ENCODE results near the gene RIOK3.

The RIOK3 gene

DNA sequence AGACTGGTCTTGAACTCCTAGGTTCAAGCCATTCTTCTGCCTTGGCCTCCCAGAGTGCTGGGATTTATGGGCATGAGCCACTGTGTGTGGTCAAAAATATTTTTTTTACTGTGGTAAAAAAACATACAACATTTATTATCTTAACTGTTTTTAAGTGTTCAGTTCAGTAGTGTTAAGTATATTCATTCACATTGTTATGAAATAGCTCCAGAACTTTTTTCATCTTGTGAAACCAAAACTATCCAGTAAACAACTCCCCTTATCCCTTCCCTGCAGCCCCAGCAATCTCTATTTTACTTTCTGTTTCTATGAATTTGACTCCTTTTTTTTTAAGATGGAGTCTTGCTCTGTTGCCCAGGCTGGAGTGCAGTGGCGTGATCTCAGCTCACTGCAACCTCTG lies 59.6 kb downstream of the RIOK3 start:
- no peaks in the 10 kb centered on the region for H3K27me3 ChIP-seq (replicated peaks)
- TF ChIP-seq, protein P1, sequence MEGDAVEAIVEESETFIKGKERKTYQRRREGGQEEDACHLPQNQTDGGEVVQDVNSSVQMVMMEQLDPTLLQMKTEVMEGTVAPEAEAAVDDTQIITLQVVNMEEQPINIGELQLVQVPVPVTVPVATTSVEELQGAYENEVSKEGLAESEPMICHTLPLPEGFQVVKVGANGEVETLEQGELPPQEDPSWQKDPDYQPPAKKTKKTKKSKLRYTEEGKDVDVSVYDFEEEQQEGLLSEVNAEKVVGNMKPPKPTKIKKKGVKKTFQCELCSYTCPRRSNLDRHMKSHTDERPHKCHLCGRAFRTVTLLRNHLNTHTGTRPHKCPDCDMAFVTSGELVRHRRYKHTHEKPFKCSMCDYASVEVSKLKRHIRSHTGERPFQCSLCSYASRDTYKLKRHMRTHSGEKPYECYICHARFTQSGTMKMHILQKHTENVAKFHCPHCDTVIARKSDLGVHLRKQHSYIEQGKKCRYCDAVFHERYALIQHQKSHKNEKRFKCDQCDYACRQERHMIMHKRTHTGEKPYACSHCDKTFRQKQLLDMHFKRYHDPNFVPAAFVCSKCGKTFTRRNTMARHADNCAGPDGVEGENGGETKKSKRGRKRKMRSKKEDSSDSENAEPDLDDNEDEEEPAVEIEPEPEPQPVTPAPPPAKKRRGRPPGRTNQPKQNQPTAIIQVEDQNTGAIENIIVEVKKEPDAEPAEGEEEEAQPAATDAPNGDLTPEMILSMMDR (IDR thresholded peaks at IDR 0.05; ENCODE audit: low read depth, low read length, missing control alignments): no peak
- peaks cover 24% of the 10 kb centered on the region for H3K36me3 ChIP-seq (replicated peaks)
- H3K4me3 ChIP-seq (ENCODE audit: low read depth, low read length): no peak overlapping the region
- H3K27ac ChIP-seq: no peak overlapping the region
- DNase-seq: no peak
- in situ Hi-C loops (cut with HindIII; ENCODE audit: low pct_ligation_motif_present, low sequenced_read_pairs): no loop called here

DNA sequence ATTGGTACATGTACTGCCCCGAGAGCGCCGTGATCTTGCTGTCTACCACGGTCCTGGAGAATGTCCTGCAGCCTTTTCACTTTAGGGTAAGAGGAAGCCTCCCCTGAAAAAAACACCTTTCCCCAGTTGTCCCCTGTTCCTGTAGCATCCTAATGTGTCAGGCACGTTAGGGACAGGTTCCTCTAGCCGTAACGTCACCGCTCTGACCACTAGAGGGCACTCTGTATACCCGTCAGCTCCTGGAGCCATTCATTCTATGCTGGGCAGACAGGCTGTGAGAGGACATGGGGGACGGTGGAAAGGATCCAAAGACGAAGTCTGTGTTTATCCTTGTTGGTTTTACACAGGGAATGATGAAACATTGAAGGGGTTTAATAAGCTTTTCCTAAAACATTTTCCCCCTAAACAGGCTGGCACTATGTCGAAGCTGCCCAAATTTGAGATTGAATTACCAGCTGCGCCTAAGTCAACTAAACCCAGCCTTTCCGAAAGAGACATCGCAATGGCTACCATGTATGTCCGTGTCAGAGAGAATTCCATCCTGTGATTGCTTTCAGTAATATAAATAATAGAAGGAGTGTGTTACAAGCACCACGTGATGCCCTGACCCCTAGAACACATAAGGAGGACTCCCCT lies 62.9 kb downstream of the RIOK3 start:
- peaks cover 36% of the 10 kb centered on the region for H3K36me3 ChIP-seq (replicated peaks)
- in situ Hi-C loops (cut with HindIII; ENCODE audit: low pct_ligation_motif_present, low sequenced_read_pairs): no loop called here
- no peak overlapping the region for H3K4me3 ChIP-seq (ENCODE audit: low read depth, low read length)
- peak; percentile 76 for DNase-seq
- TF ChIP-seq, protein P1 (IDR thresholded peaks at IDR 0.05; ENCODE audit: low read depth, low read length, missing control alignments): peak; percentile 98
- no peaks in the 10 kb centered on the region for H3K27me3 ChIP-seq (replicated peaks)
- H3K27ac ChIP-seq: no peak overlapping the region

DNA sequence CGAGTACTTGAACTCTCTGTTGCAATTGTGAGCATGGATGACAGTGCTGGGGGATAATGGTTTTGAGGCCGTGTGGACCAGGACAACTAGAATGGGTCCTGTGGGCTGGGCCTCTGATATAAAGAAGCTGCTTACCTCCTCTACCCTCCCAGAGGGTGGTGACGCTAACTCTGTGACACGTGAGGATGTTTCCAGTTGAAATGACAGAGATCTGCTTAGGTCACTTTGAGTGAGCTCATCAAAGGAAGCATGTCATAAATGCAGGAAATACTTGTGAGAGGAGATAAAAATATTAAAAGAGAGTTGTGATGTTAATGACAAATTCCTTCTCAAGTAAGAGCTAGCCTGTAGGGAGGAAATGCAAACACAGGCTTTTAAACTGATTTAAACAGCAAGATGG lies 66.6 kb downstream of the RIOK3 start:
- peaks cover 50% of the 10 kb centered on the region for H3K36me3 ChIP-seq (replicated peaks)

DNA sequence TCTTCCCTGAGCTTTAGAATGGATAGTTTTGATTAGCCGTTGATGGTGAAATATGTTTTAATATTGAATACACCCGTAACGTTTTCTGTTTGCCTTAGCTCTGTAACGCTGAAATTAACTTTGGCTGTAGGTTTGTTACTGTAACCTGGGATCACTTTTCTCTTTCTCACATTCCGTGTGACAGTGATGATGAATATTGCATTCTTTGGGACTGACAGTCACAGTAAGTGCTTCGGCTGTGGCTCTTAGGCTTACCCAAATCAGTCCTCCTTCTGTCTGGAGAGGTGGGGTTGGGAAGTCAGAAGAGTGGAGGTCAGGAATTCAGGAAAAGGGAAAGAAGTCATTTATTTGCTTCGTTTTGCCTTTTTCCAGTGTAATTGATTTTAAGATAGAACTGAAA lies 68.2 kb downstream of the RIOK3 start:
- TF ChIP-seq, protein P1 (IDR thresholded peaks at IDR 0.05; ENCODE audit: low read depth, low read length, missing control alignments): no peak
- Histone ChIP-seq H3K4me3 (ENCODE audit: low read depth, low read length) (no peak overlapping the region), H3K27ac (no peak overlapping the region), H3K27me3 (replicated peaks) (no peaks in the 10 kb centered on the region), H3K36me3 (replicated peaks) (peaks cover 56% of the 10 kb centered on the region)
- DNase-seq: no peak
- in situ Hi-C loops (cut with HindIII; ENCODE audit: low pct_ligation_motif_present, low sequenced_read_pairs): no loop called here

More for the DNA sequence above, 66.6 kb downstream of the RIOK3 start:
- DNase-seq: peak; percentile 51
- in situ Hi-C loops (cut with HindIII; ENCODE audit: low pct_ligation_motif_present, low sequenced_read_pairs): no loop called here
- Histone ChIP-seq H3K4me3 (ENCODE audit: low read depth, low read length) (no peak overlapping the region), H3K27me3 (replicated peaks) (no peaks in the 10 kb centered on the region), H3K27ac (no peak overlapping the region)
- TF ChIP-seq, protein P1 (IDR thresholded peaks at IDR 0.05; ENCODE audit: low read depth, low read length, missing control alignments): no peak

DNA sequence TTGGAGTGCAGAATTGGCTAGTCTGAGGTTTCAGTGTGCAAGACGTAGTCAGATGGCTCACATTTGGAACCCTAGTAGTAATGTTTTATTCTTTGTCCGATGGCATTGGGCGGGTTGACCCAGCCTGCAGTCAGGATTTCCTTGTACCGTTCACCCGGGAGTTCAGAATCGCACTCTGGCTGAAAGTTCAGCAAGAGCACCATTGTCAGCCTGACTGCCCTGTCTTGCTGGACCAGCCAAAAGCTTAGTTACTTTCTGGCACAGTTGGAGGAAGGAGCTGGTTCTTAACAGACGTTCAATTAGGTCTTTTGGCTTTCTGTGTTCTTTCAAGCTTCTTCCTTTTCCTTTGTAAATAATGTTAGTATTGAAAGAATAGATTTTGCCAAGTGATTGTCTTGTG lies 68.8 kb downstream of the RIOK3 start:
- H3K27ac ChIP-seq: no peak overlapping the region
- in situ Hi-C loops (cut with HindIII; ENCODE audit: low pct_ligation_motif_present, low sequenced_read_pairs): no loop called here
- H3K36me3 ChIP-seq (replicated peaks): peaks cover 60% of the 10 kb centered on the region
- TF ChIP-seq, protein P1 (IDR thresholded peaks at IDR 0.05; ENCODE audit: low read depth, low read length, missing control alignments): no peak
- H3K4me3 ChIP-seq (ENCODE audit: low read depth, low read length): no peak overlapping the region
- DNase-seq: no peak
- H3K27me3 ChIP-seq (replicated peaks): no peaks in the 10 kb centered on the region
